Esophagus muscularis mucosa (tissue), 4 donors: ENCODE measurements around the gene RFTN1. TPM values are rescaled to one million over a fixed set of nuclear protein-coding genes. Genes with fewer than 3 reads are reported as not detected.

Experiments
- DNase-seq: peaks from one replicate; pipeline ENCODE4 v3.0.0-alpha.2; 2017; ENCODE audit errors: extremely low spot score
- H3K27ac ChIP-seq, 4 donors: fragments of 200-600 bp; sonication (generic); replicated peaks in 1 of 4; 1 replicate in 3 of 4; 2 replicates in 1 of 4; pipeline ENCODE4 v1.5.1; 2016 to 2019; ENCODE audit warnings: mild to moderate bottlenecking in 1 of 4
- H3K27me3 ChIP-seq, 4 donors: fragments of 200-600 bp; sonication (generic); one replicate each; pipeline versions ENCODE4 v1.5.1 to v1.6.0; 2016 to 2019
- H3K36me3 ChIP-seq, 4 donors: fragments of 200-600 bp; sonication (generic); one replicate each; pipeline ENCODE4 v1.5.1; 2016 to 2019
- H3K4me1 ChIP-seq, 4 donors: fragments of 200-600 bp; sonication (generic); one replicate each; pipeline ENCODE4 v1.5.1; 2016 to 2019
- H3K4me3 ChIP-seq, 4 donors: fragments of 200-600 bp; sonication (generic); 1 replicate in 2 of 4; 2 replicates in 2 of 4; pipeline ENCODE4 v1.5.1; 2016 to 2019; ENCODE audit warnings: mild to moderate bottlenecking in 4 of 4, moderate library complexity in 1 of 4
- H3K9me3 ChIP-seq, 4 donors: fragments of 200-600 bp; sonication (generic); 1 replicate in 3 of 4; 2 replicates in 1 of 4; pipeline ENCODE4 v1.5.1; 2016 to 2019
- EP300 ChIP-seq: sonication (generic); formaldehyde crosslinking; IDR thresholded peaks from one replicate; pipeline ENCODE4 v1.6.1; 2017; ENCODE audit warnings: antibody characterized with exemption
- POLR2A ChIP-seq: fragments of 450-650 bp; IDR thresholded peaks from one replicate; pipeline ENCODE4 v1.6.1; 2017; ENCODE audit warnings: antibody characterized with exemption, moderate library complexity, mild to moderate bottlenecking, low read depth
- POLR2AphosphoS5 ChIP-seq, 2 donors: sonication (generic); formaldehyde crosslinking; IDR thresholded peaks; one replicate each; pipeline ENCODE4 v1.6.1; 2017; ENCODE audit warnings: antibody characterized with exemption in 2 of 2
- WGBS: methylation state at CpG from one replicate; pipeline ENCODE4 v1.1.5; 2018; 5-methylcytosine and 5-hydroxymethylcytosine counted together
- intact Hi-C: fragments of 100-400 bp; cut with DNase I; formaldehyde crosslinking; loops from one replicate; pipeline ENCODE4 v1.15.1; 2023
- total RNA-seq, 4 donors: library from RNA; depleted of rRNA; stranded (reverse); fragments of >200 nt; gene quantifications; one replicate each; pipeline versions ENCODE4 v1.1.0 to v1.2.1, GENCODE V29; 2016
- TF ChIP-seq, protein P1 (sequence below), 3 experiments: fragments of 200-600 bp in 2 of 3; fragments of 450-650 bp in 1 of 3; sonication (generic) in 2 of 3; IDR thresholded peaks; one replicate each; pipeline ENCODE4 v1.5.1; 2017 to 2019; ENCODE audit warnings: antibody characterized with exemption in 3 of 3, mild to moderate bottlenecking in 2 of 3, moderate library complexity in 1 of 3

Gene RFTN1
- total RNA-seq, 4 donors from 2014 or later: 79.7 to 142 (median 104) TPM

DNA sequence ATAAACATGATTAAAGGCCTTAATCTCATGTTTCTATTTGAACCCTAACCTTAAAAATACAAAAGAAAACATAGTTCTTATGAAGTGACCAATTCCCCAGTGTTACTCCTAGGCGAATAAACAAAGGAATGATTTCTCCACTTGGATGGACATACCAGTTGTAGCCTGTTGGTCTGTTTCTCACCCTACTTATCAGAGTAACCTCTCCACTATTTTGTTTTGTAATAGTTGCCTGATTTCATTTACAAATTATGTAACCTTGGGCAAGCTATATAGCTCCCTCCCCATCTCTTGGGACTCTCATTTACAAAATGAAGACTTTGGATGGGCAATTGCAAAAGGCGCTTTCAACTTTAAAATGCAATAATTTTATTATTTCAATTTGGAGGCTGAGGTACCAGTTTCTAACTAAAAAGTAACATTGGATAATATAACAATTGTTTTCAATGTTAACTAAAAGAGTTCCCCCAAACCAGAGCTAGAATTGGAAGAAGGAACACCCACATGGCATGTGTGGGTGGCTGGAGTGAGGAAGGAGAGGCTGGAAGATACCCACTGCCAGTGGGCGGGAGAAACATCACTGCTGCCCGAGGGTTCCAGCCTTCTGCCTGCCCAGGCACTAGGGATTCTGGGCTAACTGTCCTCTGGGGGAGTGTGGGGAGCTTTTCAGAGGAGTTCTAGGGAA, 74.2 kb downstream of the RFTN1 start:
- intact Hi-C loops: no loop called here
- peak overlapping the region; percentile 43 to 60 (median 56) for H3K27ac ChIP-seq
- no peak for DNase-seq
- no peaks in the 10 kb centered on the region for H3K9me3 ChIP-seq
- H3K27me3 ChIP-seq: no peaks in the 10 kb centered on the region
- H3K4me1 ChIP-seq: peaks cover 26 to 45% (median 34%) of the 10 kb centered on the region in 4 donors
- H3K36me3 ChIP-seq: no peaks in the 10 kb centered on the region
- no peak overlapping the region for H3K4me3 ChIP-seq
- TF ChIP-seq EP300 (no peak), POLR2AphosphoS5 (IDR thresholded peaks at IDR 0.05) (peak in 1 of 2 donors; percentile 11)
- WGBS: 80% methylated on average over 4 of the region's 4 CpGs

DNA sequence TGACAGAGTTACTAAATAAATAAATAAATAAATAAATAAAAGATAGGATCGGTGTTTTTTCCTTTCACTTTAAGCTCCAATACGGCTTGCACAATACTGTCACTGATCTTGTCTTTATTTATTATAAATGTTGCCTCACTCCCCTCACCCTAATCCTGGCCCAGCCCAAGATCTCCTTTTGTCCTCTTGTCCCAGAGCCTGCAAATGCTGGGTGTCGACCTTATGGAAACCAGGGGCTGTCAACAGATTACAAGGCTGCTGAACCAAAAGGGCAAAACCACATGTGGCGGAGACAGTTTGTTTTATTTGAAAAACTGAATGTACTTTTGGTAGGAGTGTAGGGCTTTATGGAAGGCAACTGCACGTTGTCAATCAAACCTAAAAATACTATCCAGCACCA, 75.9 kb downstream of the RFTN1 start:
- no peak overlapping the region for H3K4me3 ChIP-seq
- intact Hi-C loops: no loop called here
- H3K27ac ChIP-seq: no peak overlapping the region
- TF ChIP-seq, protein P1, sequence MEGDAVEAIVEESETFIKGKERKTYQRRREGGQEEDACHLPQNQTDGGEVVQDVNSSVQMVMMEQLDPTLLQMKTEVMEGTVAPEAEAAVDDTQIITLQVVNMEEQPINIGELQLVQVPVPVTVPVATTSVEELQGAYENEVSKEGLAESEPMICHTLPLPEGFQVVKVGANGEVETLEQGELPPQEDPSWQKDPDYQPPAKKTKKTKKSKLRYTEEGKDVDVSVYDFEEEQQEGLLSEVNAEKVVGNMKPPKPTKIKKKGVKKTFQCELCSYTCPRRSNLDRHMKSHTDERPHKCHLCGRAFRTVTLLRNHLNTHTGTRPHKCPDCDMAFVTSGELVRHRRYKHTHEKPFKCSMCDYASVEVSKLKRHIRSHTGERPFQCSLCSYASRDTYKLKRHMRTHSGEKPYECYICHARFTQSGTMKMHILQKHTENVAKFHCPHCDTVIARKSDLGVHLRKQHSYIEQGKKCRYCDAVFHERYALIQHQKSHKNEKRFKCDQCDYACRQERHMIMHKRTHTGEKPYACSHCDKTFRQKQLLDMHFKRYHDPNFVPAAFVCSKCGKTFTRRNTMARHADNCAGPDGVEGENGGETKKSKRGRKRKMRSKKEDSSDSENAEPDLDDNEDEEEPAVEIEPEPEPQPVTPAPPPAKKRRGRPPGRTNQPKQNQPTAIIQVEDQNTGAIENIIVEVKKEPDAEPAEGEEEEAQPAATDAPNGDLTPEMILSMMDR (IDR thresholded peaks at IDR 0.05): no peak
- TF ChIP-seq POLR2AphosphoS5 (IDR thresholded peaks at IDR 0.05) (no peak), POLR2A (no peak), EP300 (no peak)
- no peak for DNase-seq
- H3K9me3 ChIP-seq: no peaks in the 10 kb centered on the region
- H3K27me3 ChIP-seq: no peaks in the 10 kb centered on the region
- H3K36me3 ChIP-seq: peaks cover 0 to 12% (median 8%) of the 10 kb centered on the region in 4 donors
- peaks cover 26 to 45% (median 34%) of the 10 kb centered on the region in 4 donors for H3K4me1 ChIP-seq
- 87% methylated on average over 5 of the region's 5 CpGs for WGBS

DNA sequence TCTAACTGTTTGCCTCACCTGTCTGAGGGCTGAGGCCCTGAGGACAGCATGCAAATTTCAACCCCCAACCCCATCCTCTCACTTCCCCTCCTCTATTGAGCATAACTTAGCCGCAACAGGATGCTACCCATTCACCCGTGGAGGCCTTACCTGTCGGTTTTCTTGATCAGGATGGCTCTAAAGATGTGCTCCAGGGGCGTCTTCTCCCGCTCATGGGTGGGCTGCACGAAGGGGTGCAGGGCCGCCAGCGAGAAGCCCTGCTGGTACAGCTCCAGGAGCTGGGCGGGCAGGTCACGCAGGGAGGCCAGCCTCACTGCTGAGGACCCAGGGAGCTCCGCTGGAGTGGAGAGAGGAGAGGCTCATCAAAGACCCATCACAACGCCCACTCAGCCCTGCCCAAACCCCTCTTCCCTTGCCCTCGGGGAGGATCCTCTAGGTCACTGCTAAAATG, 79.8 kb downstream of the RFTN1 start:
- Histone ChIP-seq H3K27me3 (no peaks in the 10 kb centered on the region), H3K27ac (peak overlapping the region in 1 of 4 donors; percentile 8), H3K9me3 (no peaks in the 10 kb centered on the region), H3K4me1 (peaks cover 9 to 34% (median 27%) of the 10 kb centered on the region in 4 donors), H3K4me3 (no peak overlapping the region), H3K36me3 (peaks cover 0 to 28% (median 17%) of the 10 kb centered on the region in 4 donors)
- TF ChIP-seq POLR2A (no peak), EP300 (no peak), POLR2AphosphoS5 (IDR thresholded peaks at IDR 0.05) (no peak)
- TF ChIP-seq, protein P1 (IDR thresholded peaks at IDR 0.05): no peak
- WGBS: 95% methylated on average over 12 of the region's 13 CpGs
- DNase-seq: no peak
- intact Hi-C loops: no loop called here

DNA sequence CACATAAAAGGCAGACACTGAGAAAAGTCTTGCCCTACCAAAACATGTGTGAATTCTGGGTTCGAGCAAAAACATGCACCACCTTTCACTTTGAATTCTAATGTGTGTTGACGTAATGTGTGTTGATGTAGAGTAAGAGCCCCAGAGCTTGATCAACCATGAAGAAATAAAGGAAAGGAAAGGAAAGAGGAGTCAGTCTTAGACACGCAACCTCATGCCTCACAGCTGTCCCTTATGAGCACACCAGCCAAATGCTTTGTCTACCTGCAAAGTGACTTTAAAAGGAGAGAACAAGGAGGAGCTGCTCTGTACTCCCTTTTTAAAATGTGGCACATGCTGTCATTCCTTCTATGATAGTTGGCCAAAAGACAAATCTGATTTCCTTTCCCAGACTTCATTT, 80.8 kb downstream of the RFTN1 start:
- H3K4me3 ChIP-seq: no peak overlapping the region
- peaks cover 0 to 28% (median 17%) of the 10 kb centered on the region in 4 donors for H3K36me3 ChIP-seq
- no peak for DNase-seq
- H3K9me3 ChIP-seq: no peaks in the 10 kb centered on the region
- intact Hi-C loops: no loop called here
- H3K27ac ChIP-seq: no peak overlapping the region
- H3K4me1 ChIP-seq: peaks cover 11 to 39% (median 31%) of the 10 kb centered on the region in 4 donors
- 75% methylated on average over 3 of the region's 3 CpGs for WGBS
- H3K27me3 ChIP-seq: no peaks in the 10 kb centered on the region
- TF ChIP-seq, protein P1 (IDR thresholded peaks at IDR 0.05): no peak
- TF ChIP-seq POLR2A: no peak
- no peak for TF ChIP-seq EP300
- no peak for TF ChIP-seq POLR2AphosphoS5 (IDR thresholded peaks at IDR 0.05)

DNA sequence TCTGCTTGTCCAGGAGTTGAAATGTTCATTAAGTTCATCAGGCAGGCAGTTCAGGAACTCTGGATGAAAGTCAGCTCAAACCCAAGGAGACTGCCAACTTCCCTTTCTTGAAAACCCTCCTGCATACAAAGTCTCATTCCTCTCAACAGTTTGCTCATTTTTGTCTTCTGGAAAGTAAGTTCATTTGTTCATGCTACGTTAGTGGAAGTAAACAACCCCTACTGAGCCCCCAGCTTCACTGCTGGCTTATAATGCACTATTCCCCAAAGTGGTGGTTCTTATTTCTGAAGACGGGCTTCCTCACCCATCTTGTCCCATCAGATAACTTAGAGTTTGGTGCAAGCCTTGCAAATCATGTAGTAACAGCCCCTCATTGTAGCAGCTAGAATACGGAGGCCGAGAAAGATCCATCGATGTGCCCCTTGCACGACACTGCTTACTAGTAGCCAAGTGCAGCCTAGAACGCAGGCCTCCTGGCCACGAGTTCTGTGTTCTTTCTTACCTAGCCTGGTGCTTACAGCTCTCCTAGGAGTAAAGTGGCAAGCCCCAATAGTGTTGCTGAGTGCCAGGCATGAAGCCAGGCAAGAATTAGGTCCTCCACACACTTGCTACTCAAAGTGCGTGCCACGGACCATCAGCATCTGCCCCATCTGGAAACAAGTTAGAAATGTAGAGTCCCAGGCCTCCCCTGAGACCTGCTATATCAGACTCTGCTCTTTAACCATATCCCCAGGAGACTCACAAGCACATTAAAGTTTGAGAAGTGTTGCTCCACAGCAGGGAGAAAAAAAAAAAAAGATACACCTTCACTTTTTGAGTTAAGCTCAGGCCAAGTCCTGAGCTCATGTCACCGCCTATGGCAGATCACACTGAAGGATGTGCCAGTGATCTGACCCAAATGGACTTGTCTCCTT, 82.5 kb downstream of the RFTN1 start:
- Histone ChIP-seq H3K4me3 (no peak overlapping the region), H3K36me3 (peaks cover 0 to 28% (median 17%) of the 10 kb centered on the region in 4 donors), H3K27me3 (no peaks in the 10 kb centered on the region), H3K27ac (no peak overlapping the region), H3K4me1 (peaks cover 15 to 42% (median 39%) of the 10 kb centered on the region in 4 donors), H3K9me3 (no peaks in the 10 kb centered on the region)
- 95% methylated on average over 11 of the region's 11 CpGs for WGBS
- intact Hi-C loops: no loop called here
- TF ChIP-seq POLR2A (no peak), POLR2AphosphoS5 (IDR thresholded peaks at IDR 0.05) (no peak), EP300 (no peak)
- TF ChIP-seq, protein P1 (IDR thresholded peaks at IDR 0.05): no peak
- no peak for DNase-seq
